Natural killer cell (primary cell): ENCODE measurements around the gene TLR8. TPM values are rescaled to one million over a fixed set of nuclear protein-coding genes. Genes with fewer than 3 reads are reported as not detected.

Source experiments
- ATAC-seq, 3 donors: fragments of 150-1000 bp in 2 of 3; fragments of 200-7000 bp in 1 of 3; cut with Tn5 transposase; 1 replicate in 1 of 3; 2 replicates in 2 of 3; pipeline ENCODE4 v1.10.0; 2021; ENCODE audit warnings: mild to moderate bottlenecking in 2 of 3, moderate library complexity in 2 of 3
- DNase-seq, 2 donors: peaks; one replicate each; pipeline versions ENCODE4 v3.0.0 to v3.0.0-alpha.2; 2013 to 2021; ENCODE audit warnings: mixed read lengths in 1 of 2
- H3K27ac ChIP-seq: one replicate; pipeline ENCODE4 v1.5.1; 2013; ENCODE audit warnings: mild to moderate bottlenecking, low read length
- H3K27me3 ChIP-seq: one replicate; pipeline ENCODE4 v1.6.1; 2013; ENCODE audit warnings: low read length; ENCODE audit not compliant: control insufficient read depth, insufficient read depth
- H3K36me3 ChIP-seq: one replicate; pipeline ENCODE4 v1.6.1; 2013; ENCODE audit warnings: low read length; ENCODE audit not compliant: control insufficient read depth, insufficient read depth
- H3K4me1 ChIP-seq: one replicate; pipeline ENCODE4 v1.6.1; 2013; ENCODE audit warnings: low read length; ENCODE audit not compliant: control insufficient read depth, insufficient read depth
- H3K4me3 ChIP-seq: one replicate; pipeline ENCODE4 v1.5.1; 2013; ENCODE audit warnings: low read length
- H3K9me3 ChIP-seq: one replicate; pipeline ENCODE4 v1.6.1; 2013; ENCODE audit warnings: low read length; ENCODE audit not compliant: control insufficient read depth, insufficient read depth
- H3K27ac Mint-ChIP-seq, 2 donors: one replicate each; pipeline ENCODE4 v1.8.0; 2022; ENCODE audit warnings: mild to moderate bottlenecking in 2 of 2, mixed read lengths in 2 of 2, moderate library complexity in 1 of 2
- H3K27me3 Mint-ChIP-seq, 2 donors: one replicate each; pipeline ENCODE4 v1.8.0; 2022; ENCODE audit warnings: low read depth in 2 of 2, mixed read lengths in 2 of 2
- H3K36me3 Mint-ChIP-seq: one replicate; pipeline ENCODE4 v1.8.0; 2022; ENCODE audit warnings: mixed read lengths
- H3K4me1 Mint-ChIP-seq, 2 donors: one replicate each; pipeline ENCODE4 v1.8.0; 2022; ENCODE audit warnings: mixed read lengths in 2 of 2
- H3K4me3 Mint-ChIP-seq: one replicate; pipeline ENCODE4 v1.8.0; 2022; ENCODE audit warnings: mild to moderate bottlenecking, moderate library complexity, mixed read lengths
- H3K9me3 Mint-ChIP-seq, 2 donors: one replicate each; pipeline ENCODE4 v1.8.0; 2022; ENCODE audit warnings: mixed read lengths in 2 of 2
- WGBS: methylation state at CpG from one replicate; pipeline ENCODE4 v1.1.7; 2013; ENCODE audit warnings: missing lambda C conversion rate; ENCODE audit not compliant: insufficient coverage; 5-methylcytosine and 5-hydroxymethylcytosine counted together
- intact Hi-C: fragments of 100-400 bp; cut with micrococcal nuclease; formaldehyde crosslinking; loops from one replicate; pipeline ENCODE4 v1.14.2; 2022
- total RNA-seq, 4 donors: library from RNA; stranded (reverse); fragments of 120-200 nt in 1 of 4; gene quantifications; one replicate each; pipeline versions ENCODE4 v1.2.3 to v1.2.4, GENCODE V29; 2013 to 2022
- TF ChIP-seq, protein P1 (sequence below): fragments of 200-600 bp; IDR thresholded peaks from one replicate; pipeline ENCODE4 v1.8.0; 2022; ENCODE audit warnings: antibody characterized with exemption

Gene TLR8
- total RNA-seq, 3 donors from 2014 or later (not counting 1 experiment from before 2014, with no cell fraction given) = 0.95 to 1.9 (median 0.95) TPM

DNA sequence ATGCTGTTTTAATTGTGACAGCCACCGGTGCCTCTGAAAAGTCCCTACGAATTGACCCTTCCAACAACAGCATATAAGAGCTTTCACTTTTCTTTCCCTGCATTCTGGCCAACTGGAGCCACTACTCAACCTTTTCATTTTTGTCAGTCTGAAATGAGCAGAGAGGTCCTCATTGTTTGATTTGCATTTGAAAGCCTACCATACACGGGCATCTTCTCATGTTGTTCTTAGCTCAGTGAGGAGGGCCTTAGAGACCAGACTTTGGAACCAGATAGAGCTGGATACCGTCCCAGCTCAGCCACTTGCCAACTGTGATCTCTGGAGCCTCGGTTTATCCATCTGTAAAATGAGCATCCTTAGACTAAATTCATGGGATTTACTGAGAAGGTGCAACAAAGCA lies 51.6 kb downstream of the TLR8 start:
- no peak for ATAC-seq
- Histone ChIP-seq H3K36me3 (no peaks in the 10 kb centered on the region), H3K4me1 (peaks cover 76% of the 10 kb centered on the region), H3K27ac (peak overlapping the region; percentile 99), H3K4me3 (peak overlapping the region; percentile 10), H3K27me3 (no peaks in the 10 kb centered on the region), H3K9me3 (no peaks in the 10 kb centered on the region)
- Mint-ChIP-seq H3K4me1 (peaks cover 70 to 72% of the 10 kb centered on the region in 2 donors), H3K27me3 (no peaks in the 10 kb centered on the region), H3K27ac (peak overlapping the region; percentile 95 to 96), H3K9me3 (no peaks in the 10 kb centered on the region), H3K4me3 (peak overlapping the region; percentile 87), H3K36me3 (no peaks in the 10 kb centered on the region)
- TF ChIP-seq, protein P1, sequence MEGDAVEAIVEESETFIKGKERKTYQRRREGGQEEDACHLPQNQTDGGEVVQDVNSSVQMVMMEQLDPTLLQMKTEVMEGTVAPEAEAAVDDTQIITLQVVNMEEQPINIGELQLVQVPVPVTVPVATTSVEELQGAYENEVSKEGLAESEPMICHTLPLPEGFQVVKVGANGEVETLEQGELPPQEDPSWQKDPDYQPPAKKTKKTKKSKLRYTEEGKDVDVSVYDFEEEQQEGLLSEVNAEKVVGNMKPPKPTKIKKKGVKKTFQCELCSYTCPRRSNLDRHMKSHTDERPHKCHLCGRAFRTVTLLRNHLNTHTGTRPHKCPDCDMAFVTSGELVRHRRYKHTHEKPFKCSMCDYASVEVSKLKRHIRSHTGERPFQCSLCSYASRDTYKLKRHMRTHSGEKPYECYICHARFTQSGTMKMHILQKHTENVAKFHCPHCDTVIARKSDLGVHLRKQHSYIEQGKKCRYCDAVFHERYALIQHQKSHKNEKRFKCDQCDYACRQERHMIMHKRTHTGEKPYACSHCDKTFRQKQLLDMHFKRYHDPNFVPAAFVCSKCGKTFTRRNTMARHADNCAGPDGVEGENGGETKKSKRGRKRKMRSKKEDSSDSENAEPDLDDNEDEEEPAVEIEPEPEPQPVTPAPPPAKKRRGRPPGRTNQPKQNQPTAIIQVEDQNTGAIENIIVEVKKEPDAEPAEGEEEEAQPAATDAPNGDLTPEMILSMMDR = no peak
- 29% methylated on average over 4 of the region's 5 CpGs for WGBS
- DNase-seq = peak in 1 of 2 donors; percentile 33
- intact Hi-C loops = loop anchor here (5.0 to 10.0 kb wide), 2 partner anchors 174 to 737 kb away; no protein-coding TSS in a partner anchor

GRCh38 chrX:12958461-12958860 lies 52.0 kb downstream of the TLR8 start:
- no peak overlapping the region for H3K4me3 ChIP-seq
- H3K9me3 ChIP-seq = no peaks in the 10 kb centered on the region
- H3K4me1 ChIP-seq = peaks cover 73% of the 10 kb centered on the region
- H3K27ac ChIP-seq = peak overlapping the region; percentile 99
- H3K27me3 ChIP-seq = no peaks in the 10 kb centered on the region
- no peaks in the 10 kb centered on the region for H3K36me3 Mint-ChIP-seq
- peaks cover 70 to 72% of the 10 kb centered on the region in 2 donors for H3K4me1 Mint-ChIP-seq
- intact Hi-C loops = loop anchor here (5.0 to 10.0 kb wide), 2 partner anchors 174 to 736 kb away; no protein-coding TSS in a partner anchor
- H3K36me3 ChIP-seq = no peaks in the 10 kb centered on the region
- 54% methylated on average over 4 of the region's 4 CpGs for WGBS
- H3K4me3 Mint-ChIP-seq = peak overlapping the region; percentile 87
- H3K27me3 Mint-ChIP-seq = no peaks in the 10 kb centered on the region
- TF ChIP-seq, protein P1 = no peak
- peak in 1 of 2 donors; percentile 33 for DNase-seq
- no peaks in the 10 kb centered on the region for H3K9me3 Mint-ChIP-seq
- H3K27ac Mint-ChIP-seq = peak overlapping the region; percentile 95 to 96
- ATAC-seq = no peak

- Histone ChIP-seq H3K27me3 (no peaks in the 10 kb centered on the region), H3K9me3 (no peaks in the 10 kb centered on the region), H3K27ac (no peak overlapping the region), H3K4me1 (peaks cover 48% of the 10 kb centered on the region), H3K4me3 (no peak overlapping the region), H3K36me3 (no peaks in the 10 kb centered on the region)
- Mint-ChIP-seq H3K27ac (peak overlapping the region; percentile 39 to 67), H3K27me3 (no peaks in the 10 kb centered on the region), H3K9me3 (no peaks in the 10 kb centered on the region), H3K4me1 (peaks cover 48 to 63% of the 10 kb centered on the region in 2 donors), H3K4me3 (peak overlapping the region; percentile 58), H3K36me3 (no peaks in the 10 kb centered on the region)
- ATAC-seq (no peak), DNase-seq (peak in 1 of 2 donors; percentile 15)
- 0% methylated on average over 1 of the region's 2 CpGs for WGBS
- intact Hi-C loops = no loop called here
- TF ChIP-seq, protein P1 = no peak
Measured at GRCh38 chrX:12961196-12961718, 54.8 kb downstream of the TLR8 start.
